ENCODE measurements around the gene ABHD6.

The ABHD6 gene

DNA sequence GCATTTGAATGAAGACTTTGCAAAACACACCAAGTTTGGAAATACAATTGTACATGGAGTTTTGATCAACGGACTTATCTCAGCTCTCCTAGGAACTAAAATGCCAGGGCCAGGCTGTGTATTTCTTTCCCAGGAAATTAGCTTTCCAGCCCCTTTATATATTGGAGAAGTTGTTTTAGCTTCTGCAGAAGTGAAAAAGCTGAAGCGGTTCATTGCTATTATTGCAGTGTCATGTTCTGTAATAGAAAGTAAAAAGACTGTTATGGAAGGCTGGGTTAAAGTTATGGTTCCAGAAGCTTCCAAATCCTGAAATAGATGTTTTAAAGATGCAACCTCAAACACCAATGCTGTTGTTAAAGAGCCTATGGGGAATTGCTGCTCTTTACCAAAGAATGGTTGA is 80.2 kb downstream of the ABHD6 start:
- no peaks in the 10 kb centered on the region for H3K9me3 ChIP-seq (ENCODE audit: control extremely low read depth in 1 of 5, control insufficient read depth in 4 of 5, insufficient read depth in 2 of 5, low read depth in 1 of 5, low read length in 4 of 5)
- no peak for DNase-seq
- no peaks in the 10 kb centered on the region for H3K27me3 ChIP-seq (replicated peaks in 2 of 5; ENCODE audit: control insufficient read depth in 4 of 5, insufficient read depth in 5 of 5, low read length in 4 of 5)
- H3K4me1 ChIP-seq (ENCODE audit: control extremely low read depth in 1 of 4, control insufficient read depth in 4 of 4, insufficient read depth in 4 of 4, low read length in 3 of 4): no peaks in the 10 kb centered on the region
- CTCF ChIA-PET: interaction anchor here (0.9 to 6.7 kb wide), 7 partner anchors 11 to 312 kb away, joined by 3 to 72 read pairs (median 4); partner anchors contain the start of genes HTD2 and RPP14
- peaks cover 5 to 57% (median 42%) of the 10 kb centered on the region in 4 experiments for H3K36me3 ChIP-seq (ENCODE audit: control insufficient read depth in 4 of 4, insufficient read depth in 4 of 4, low read length in 3 of 4)
- 91% methylated on average over 2 of the region's 2 CpGs for WGBS (ENCODE audit: insufficient coverage)
- POLR2A ChIA-PET: no interaction called here
- no peak overlapping the region for H3K4me3 ChIP-seq (ENCODE audit: control insufficient read depth in 1 of 7, extremely low read depth in 1 of 7, insufficient read depth in 4 of 7, low read depth in 2 of 7, low read length in 6 of 7)
- H3K27ac ChIP-seq (ENCODE audit: insufficient read depth in 1 of 2, low read depth in 1 of 2, low read length in 2 of 2, poor library complexity in 1 of 2, severe bottlenecking in 2 of 2): no peak overlapping the region

DNA sequence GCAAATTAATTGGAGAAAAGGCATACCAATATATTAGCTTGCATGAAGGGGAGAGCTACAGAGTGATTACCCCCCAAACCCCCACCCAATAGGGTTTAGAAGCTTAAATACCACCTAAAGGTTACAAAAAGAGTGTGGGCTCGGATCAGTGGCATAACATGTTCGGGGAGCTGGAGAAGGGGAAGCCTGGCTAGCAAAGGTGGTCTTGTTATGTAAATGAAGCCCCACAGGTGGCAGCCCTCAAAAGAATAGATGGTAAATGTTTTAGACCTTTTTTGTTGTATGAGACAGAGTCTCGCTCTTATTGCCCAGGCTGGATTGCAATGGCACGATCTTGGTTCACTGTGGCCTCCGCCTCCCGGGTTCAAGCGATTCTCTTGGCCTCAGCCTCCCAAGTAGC is 84.2 kb downstream of the ABHD6 start:
- DNase-seq: no peak
- no peaks in the 10 kb centered on the region for H3K9me3 ChIP-seq (ENCODE audit: control extremely low read depth in 1 of 5, control insufficient read depth in 4 of 5, insufficient read depth in 2 of 5, low read depth in 1 of 5, low read length in 4 of 5)
- H3K27ac ChIP-seq (ENCODE audit: insufficient read depth in 1 of 2, low read depth in 1 of 2, low read length in 2 of 2, poor library complexity in 1 of 2, severe bottlenecking in 2 of 2): no peak overlapping the region
- no peaks in the 10 kb centered on the region for H3K27me3 ChIP-seq (replicated peaks in 2 of 5; ENCODE audit: control insufficient read depth in 4 of 5, insufficient read depth in 5 of 5, low read length in 4 of 5)
- POLR2A ChIA-PET: no interaction called here
- no peak overlapping the region for H3K4me3 ChIP-seq (ENCODE audit: control insufficient read depth in 1 of 7, extremely low read depth in 1 of 7, insufficient read depth in 4 of 7, low read depth in 2 of 7, low read length in 6 of 7)
- peaks cover 2 to 27% (median 19%) of the 10 kb centered on the region in 4 experiments for H3K36me3 ChIP-seq (ENCODE audit: control insufficient read depth in 4 of 4, insufficient read depth in 4 of 4, low read length in 3 of 4)
- H3K4me1 ChIP-seq (ENCODE audit: control extremely low read depth in 1 of 4, control insufficient read depth in 4 of 4, insufficient read depth in 4 of 4, low read length in 3 of 4): peaks cover 0 to 5% (median under 1%) of the 10 kb centered on the region in 4 experiments
- WGBS (ENCODE audit: insufficient coverage): 97% methylated on average over 7 of the region's 7 CpGs
- CTCF ChIA-PET: interaction anchor here (0.7 to 6.7 kb wide), 16 partner anchors 10 to 207 kb away, joined by 3 to 72 read pairs (median 4); partner anchors contain the start of genes HTD2 and RPP14

DNA sequence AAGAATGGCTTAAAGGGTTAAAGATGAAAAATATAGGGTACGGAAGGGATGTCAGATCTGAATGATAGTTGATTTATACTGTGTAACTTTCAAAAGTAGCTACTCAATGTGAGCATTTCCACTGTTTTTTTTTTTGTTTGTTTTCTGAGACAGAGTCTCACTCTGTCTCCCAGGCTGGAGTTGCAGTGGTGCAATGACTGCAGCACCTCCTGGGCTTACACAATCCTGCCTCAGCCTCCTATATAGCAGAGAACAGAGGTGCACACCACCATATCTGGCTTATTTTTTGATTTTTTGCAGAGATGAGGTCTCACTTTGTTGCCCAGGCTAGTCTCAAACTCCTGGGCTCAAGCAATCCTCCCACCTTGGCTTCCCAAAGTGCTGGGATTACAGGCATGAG is 85.2 kb downstream of the ABHD6 start:
- no peak for DNase-seq
- H3K4me3 ChIP-seq (ENCODE audit: control insufficient read depth in 1 of 7, extremely low read depth in 1 of 7, insufficient read depth in 4 of 7, low read depth in 2 of 7, low read length in 6 of 7): no peak overlapping the region
- H3K27ac ChIP-seq (ENCODE audit: insufficient read depth in 1 of 2, low read depth in 1 of 2, low read length in 2 of 2, poor library complexity in 1 of 2, severe bottlenecking in 2 of 2): no peak overlapping the region
- peaks cover 0 to 5% (median under 1%) of the 10 kb centered on the region in 4 experiments for H3K4me1 ChIP-seq (ENCODE audit: control extremely low read depth in 1 of 4, control insufficient read depth in 4 of 4, insufficient read depth in 4 of 4, low read length in 3 of 4)
- no peaks in the 10 kb centered on the region for H3K27me3 ChIP-seq (replicated peaks in 2 of 5; ENCODE audit: control insufficient read depth in 4 of 5, insufficient read depth in 5 of 5, low read length in 4 of 5)
- ChIA-PET POLR2A (no interaction called here), CTCF (interaction anchor here (0.5 to 3.3 kb wide), 9 partner anchors 9 to 242 kb away, joined by 3 to 13 read pairs (median 5); partner anchors contain the start of genes HTD2 and RPP14)
- H3K9me3 ChIP-seq (ENCODE audit: control extremely low read depth in 1 of 5, control insufficient read depth in 4 of 5, insufficient read depth in 2 of 5, low read depth in 1 of 5, low read length in 4 of 5): no peaks in the 10 kb centered on the region
- 100% methylated on average over 1 of the region's 1 CpG for WGBS (ENCODE audit: insufficient coverage)
- H3K36me3 ChIP-seq (ENCODE audit: control insufficient read depth in 4 of 4, insufficient read depth in 4 of 4, low read length in 3 of 4): peaks cover 0 to 16% (median 9%) of the 10 kb centered on the region in 4 experiments

DNA sequence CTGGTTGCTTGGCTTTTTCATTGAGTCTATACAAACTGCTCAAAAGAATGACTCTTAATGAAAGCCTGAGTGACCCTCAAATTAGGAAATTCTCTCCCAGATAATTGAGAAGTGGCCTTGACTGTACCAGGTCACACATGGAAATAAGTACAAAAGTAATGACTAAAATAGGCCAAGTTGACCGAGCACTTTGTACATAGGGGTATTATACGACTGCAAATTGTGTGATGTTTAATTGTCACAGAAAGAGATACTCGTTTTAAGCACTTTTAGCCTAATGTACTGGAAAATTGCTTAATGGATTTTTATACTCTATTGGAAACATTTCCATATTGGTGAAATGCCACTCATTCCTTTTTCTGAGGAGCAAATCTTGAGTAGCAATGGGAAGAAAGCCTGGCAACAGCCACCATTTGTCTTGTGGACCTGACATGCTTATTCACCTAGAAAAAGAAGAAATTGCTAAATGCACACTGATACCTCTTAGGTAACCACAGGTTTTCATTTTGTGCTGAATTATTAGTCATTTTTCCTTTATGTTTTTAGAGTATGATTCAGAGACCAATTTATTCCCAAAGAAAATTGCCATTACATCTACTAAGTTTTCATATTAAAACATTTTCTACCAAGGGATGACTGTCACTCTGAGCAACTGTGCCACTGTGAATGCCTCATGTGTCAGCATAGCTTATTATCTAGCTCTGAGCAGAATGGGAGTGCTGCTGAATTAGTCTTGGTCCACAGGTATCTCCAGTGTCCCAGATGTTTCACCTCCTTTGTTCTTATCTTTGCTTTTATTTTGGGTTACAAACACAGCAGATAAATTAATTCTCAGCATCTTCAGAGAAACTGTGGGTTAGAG is 86.2 kb downstream of the ABHD6 start:
- Histone ChIP-seq H3K4me1 (ENCODE audit: control extremely low read depth in 1 of 4, control insufficient read depth in 4 of 4, insufficient read depth in 4 of 4, low read length in 3 of 4) (peaks cover 0 to 5% (median under 1%) of the 10 kb centered on the region in 4 experiments), H3K9me3 (ENCODE audit: control extremely low read depth in 1 of 5, control insufficient read depth in 4 of 5, insufficient read depth in 2 of 5, low read depth in 1 of 5, low read length in 4 of 5) (no peaks in the 10 kb centered on the region), H3K27ac (ENCODE audit: insufficient read depth in 1 of 2, low read depth in 1 of 2, low read length in 2 of 2, poor library complexity in 1 of 2, severe bottlenecking in 2 of 2) (no peak overlapping the region), H3K4me3 (ENCODE audit: control insufficient read depth in 1 of 7, extremely low read depth in 1 of 7, insufficient read depth in 4 of 7, low read depth in 2 of 7, low read length in 6 of 7) (no peak overlapping the region), H3K27me3 (replicated peaks in 2 of 5; ENCODE audit: control insufficient read depth in 4 of 5, insufficient read depth in 5 of 5, low read length in 4 of 5) (no peaks in the 10 kb centered on the region), H3K36me3 (ENCODE audit: control insufficient read depth in 4 of 4, insufficient read depth in 4 of 4, low read length in 3 of 4) (peaks cover 0 to 12% (median 4%) of the 10 kb centered on the region in 4 experiments)
- CTCF ChIA-PET: interaction anchor here (1.1 to 3.3 kb wide), 6 partner anchors 27 to 241 kb away, joined by 3 to 16 read pairs (median 6); no protein-coding TSS in a partner anchor
- POLR2A ChIA-PET: interaction anchor here (0.7 kb wide), 1 partner anchor 81 kb away, joined by 3 read pairs; no protein-coding TSS in a partner anchor
- DNase-seq: no peak
- WGBS (ENCODE audit: insufficient coverage): 97% methylated on average over 3 of the region's 3 CpGs

DNA sequence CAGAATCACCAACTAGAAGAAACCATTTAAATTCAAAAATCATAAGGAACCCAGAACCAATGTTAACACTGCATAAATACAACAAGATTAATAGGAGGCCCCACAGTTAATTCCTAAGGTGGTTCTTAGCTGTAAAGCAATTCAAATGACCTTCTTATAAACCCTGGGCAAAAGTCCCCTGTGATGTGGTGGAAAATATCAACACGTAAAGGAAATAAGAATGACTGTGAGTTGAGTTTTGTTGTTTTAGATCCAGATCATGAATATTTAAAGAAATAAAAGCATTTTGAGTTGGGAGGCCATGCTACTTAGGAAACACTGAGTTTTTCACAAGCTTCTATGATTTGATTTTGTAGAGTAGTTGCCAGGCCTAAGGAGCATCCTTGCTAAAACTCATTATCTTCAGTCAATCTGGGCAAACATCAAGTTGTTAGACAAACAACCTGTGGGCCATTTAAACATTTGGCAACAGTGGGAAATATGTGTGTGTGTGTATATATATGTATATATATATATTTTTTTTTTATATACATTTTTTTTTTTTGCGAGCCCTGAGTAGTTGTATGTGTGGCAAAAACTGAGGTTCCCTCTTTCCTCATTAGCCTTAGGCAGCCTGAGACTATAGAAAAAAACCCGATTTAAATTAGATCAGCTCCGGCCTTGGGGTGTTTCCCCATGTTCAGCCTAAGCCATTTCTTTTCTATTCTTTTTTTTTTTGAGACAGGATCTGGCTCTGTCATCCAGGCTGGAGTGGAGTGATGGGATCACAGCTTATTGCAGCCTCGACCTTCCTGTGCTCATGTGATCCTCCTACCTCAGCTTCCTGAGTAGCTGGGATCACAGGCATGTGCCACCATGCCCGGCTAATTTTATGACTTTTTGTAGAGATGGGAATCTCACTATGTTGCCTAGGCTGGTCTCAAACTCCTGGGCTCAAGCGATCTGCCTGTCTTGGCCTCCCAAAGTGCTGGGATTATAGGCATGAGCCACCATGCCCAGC is 87.1 kb downstream of the ABHD6 start:
- 77% methylated on average over 6 of the region's 7 CpGs for WGBS (ENCODE audit: insufficient coverage)
- POLR2A ChIA-PET: interaction anchor here (0.7 to 1.0 kb wide), 2 partner anchors 10 to 82 kb away, joined by 3 to 5 read pairs; no protein-coding TSS in a partner anchor
- H3K27ac ChIP-seq (ENCODE audit: insufficient read depth in 1 of 2, low read depth in 1 of 2, low read length in 2 of 2, poor library complexity in 1 of 2, severe bottlenecking in 2 of 2): no peak overlapping the region

DNA sequence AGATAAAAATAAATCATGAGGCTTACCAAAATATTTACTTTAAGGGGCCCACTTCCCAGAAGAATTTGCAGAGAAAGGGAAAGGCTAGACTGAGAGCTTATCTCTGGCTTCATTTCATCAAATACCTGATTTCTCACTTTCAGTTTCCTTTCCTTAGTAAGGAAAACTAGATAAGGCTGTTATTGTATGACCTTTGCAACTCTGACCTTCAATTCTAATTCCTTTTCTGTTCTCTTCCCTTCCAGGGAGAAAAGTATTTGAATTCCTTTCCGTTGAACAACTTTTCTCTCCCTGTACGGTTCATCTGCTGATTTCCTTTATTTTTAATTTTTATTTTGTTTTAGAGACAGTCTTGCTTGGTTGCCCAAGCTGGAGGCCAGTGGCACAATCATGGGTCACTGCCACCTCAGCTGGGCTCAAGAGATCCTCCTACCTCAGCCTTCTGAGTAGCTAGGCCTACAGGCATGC is 88.0 kb downstream of the ABHD6 start:
- Histone ChIP-seq H3K36me3 (ENCODE audit: control insufficient read depth in 4 of 4, insufficient read depth in 4 of 4, low read length in 3 of 4) (peaks cover 0 to 6% (median 0%) of the 10 kb centered on the region in 4 experiments), H3K4me3 (ENCODE audit: control insufficient read depth in 1 of 7, extremely low read depth in 1 of 7, insufficient read depth in 4 of 7, low read depth in 2 of 7, low read length in 6 of 7) (no peak overlapping the region), H3K27ac (ENCODE audit: insufficient read depth in 1 of 2, low read depth in 1 of 2, low read length in 2 of 2, poor library complexity in 1 of 2, severe bottlenecking in 2 of 2) (no peak overlapping the region), H3K27me3 (replicated peaks in 2 of 5; ENCODE audit: control insufficient read depth in 4 of 5, insufficient read depth in 5 of 5, low read length in 4 of 5) (no peaks in the 10 kb centered on the region), H3K4me1 (ENCODE audit: control extremely low read depth in 1 of 4, control insufficient read depth in 4 of 4, insufficient read depth in 4 of 4, low read length in 3 of 4) (peaks cover 0 to 5% (median under 1%) of the 10 kb centered on the region in 4 experiments), H3K9me3 (ENCODE audit: control extremely low read depth in 1 of 5, control insufficient read depth in 4 of 5, insufficient read depth in 2 of 5, low read depth in 1 of 5, low read length in 4 of 5) (no peaks in the 10 kb centered on the region)
- no peak for DNase-seq
- CTCF ChIA-PET: interaction anchor here (1.0 to 3.0 kb wide), 6 partner anchors 9 to 100 kb away, joined by 3 to 16 read pairs (median 4); partner anchors contain the start of genes HTD2 and RPP14
- POLR2A ChIA-PET: interaction anchor here (1.0 kb wide), 1 partner anchor 9 kb away, joined by 5 read pairs; no protein-coding TSS in a partner anchor
- WGBS (ENCODE audit: insufficient coverage): no CpG with 5 or more reads among the region's 2 CpGs

More for the DNA sequence above, 87.1 kb downstream of the ABHD6 start:
- CTCF ChIA-PET: interaction anchor here (0.9 to 3.0 kb wide), 7 partner anchors 8 to 101 kb away, joined by 3 to 16 read pairs (median 4); no protein-coding TSS in a partner anchor
- peaks cover 0 to 5% (median under 1%) of the 10 kb centered on the region in 4 experiments for H3K4me1 ChIP-seq (ENCODE audit: control extremely low read depth in 1 of 4, control insufficient read depth in 4 of 4, insufficient read depth in 4 of 4, low read length in 3 of 4)
- H3K4me3 ChIP-seq (ENCODE audit: control insufficient read depth in 1 of 7, extremely low read depth in 1 of 7, insufficient read depth in 4 of 7, low read depth in 2 of 7, low read length in 6 of 7): no peak overlapping the region
- no peak for DNase-seq
- no peaks in the 10 kb centered on the region for H3K27me3 ChIP-seq (replicated peaks in 2 of 5; ENCODE audit: control insufficient read depth in 4 of 5, insufficient read depth in 5 of 5, low read length in 4 of 5)
- peaks cover 0 to 6% (median 0%) of the 10 kb centered on the region in 4 experiments for H3K36me3 ChIP-seq (ENCODE audit: control insufficient read depth in 4 of 4, insufficient read depth in 4 of 4, low read length in 3 of 4)
- H3K9me3 ChIP-seq (ENCODE audit: control extremely low read depth in 1 of 5, control insufficient read depth in 4 of 5, insufficient read depth in 2 of 5, low read depth in 1 of 5, low read length in 4 of 5): no peaks in the 10 kb centered on the region
